ENCODE measurements around the gene CZIB.

DNA sequence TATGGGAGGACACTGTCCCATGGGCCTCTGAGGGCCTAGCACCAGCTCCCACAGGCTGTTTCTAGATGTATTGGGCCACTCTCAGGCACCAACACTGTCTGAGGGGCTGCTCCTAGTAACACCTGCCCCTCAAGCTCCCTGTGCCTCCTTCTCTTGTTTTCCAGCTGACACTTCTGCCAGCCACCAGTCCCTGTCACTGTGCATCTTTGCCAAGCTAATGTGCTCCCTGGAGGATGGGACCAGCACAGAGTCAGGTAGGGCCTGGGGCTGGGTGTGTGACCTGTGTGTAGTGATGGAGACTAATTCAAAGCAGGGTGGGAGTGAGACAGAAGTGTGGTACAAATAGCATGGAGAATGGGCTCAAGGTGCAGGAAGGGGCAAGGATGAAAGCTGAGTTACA lies 47.3 kb upstream of the CZIB start:
- TF ChIP-seq POLR2AphosphoS5 (IDR thresholded peaks at IDR 0.05; ENCODE audit: low read depth, low read length): no peak
- TF ChIP-seq, protein P1, sequence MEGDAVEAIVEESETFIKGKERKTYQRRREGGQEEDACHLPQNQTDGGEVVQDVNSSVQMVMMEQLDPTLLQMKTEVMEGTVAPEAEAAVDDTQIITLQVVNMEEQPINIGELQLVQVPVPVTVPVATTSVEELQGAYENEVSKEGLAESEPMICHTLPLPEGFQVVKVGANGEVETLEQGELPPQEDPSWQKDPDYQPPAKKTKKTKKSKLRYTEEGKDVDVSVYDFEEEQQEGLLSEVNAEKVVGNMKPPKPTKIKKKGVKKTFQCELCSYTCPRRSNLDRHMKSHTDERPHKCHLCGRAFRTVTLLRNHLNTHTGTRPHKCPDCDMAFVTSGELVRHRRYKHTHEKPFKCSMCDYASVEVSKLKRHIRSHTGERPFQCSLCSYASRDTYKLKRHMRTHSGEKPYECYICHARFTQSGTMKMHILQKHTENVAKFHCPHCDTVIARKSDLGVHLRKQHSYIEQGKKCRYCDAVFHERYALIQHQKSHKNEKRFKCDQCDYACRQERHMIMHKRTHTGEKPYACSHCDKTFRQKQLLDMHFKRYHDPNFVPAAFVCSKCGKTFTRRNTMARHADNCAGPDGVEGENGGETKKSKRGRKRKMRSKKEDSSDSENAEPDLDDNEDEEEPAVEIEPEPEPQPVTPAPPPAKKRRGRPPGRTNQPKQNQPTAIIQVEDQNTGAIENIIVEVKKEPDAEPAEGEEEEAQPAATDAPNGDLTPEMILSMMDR (IDR thresholded peaks at IDR 0.05): no peak
- no peak for TF ChIP-seq SIN3A (IDR thresholded peaks at IDR 0.05; ENCODE audit: borderline replicate concordance, insufficient read depth, low read depth, low read length)
